Stimulated activated naive CD8-positive, alpha-beta T cell treated with anti-CD3 and anti-CD28 coated beads, Interleukin-15, Interleukin-2, amounts not matched to agents 100 U/mL and 50 U/mL, for 24 hours (primary cell): ENCODE measurements around the gene SYT2.
A peak's percentile ranks its signal among the peaks of the same experiment; 100 is the strongest.

Experiments
- ATAC-seq: fragments of 150-1000 bp; cut with Tn5 transposase; one replicate; pipeline ENCODE4 v1.10.0; 2021
- DNase-seq: peaks from one replicate; pipeline ENCODE4 v3.0.0; 2021

Gene SYT2

GRCh38 chr1:202673531-202673930 lies 36.7 kb downstream of the SYT2 start:
- DNase-seq: no peak

GRCh38 chr1:202671399-202671798 lies 38.9 kb downstream of the SYT2 start:
- DNase-seq: no peak
- no peak for ATAC-seq

More at GRCh38 chr1:202673531-202673930, 36.7 kb downstream of the SYT2 start:
- ATAC-seq: no peak

DNA sequence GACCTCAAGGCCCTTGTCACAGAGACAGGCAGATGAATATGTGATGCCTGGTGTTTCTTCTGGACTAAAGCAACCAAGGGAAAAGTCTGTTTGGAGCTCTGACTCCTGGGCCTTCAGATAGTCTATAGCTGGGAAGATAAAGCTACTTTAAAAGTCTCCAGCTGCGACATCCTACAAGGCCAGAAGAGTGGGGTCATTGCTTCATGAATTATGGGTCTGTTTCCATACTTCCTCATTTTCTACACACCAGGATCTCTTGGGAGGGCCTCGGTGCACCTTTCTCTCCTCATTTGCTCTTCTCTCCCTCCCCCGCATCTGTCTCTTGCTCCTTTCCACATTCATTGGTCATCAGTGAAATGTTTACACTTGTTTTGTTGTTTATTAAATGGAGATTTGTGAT lies 44.8 kb downstream of the SYT2 start:
- no peak for DNase-seq

DNA sequence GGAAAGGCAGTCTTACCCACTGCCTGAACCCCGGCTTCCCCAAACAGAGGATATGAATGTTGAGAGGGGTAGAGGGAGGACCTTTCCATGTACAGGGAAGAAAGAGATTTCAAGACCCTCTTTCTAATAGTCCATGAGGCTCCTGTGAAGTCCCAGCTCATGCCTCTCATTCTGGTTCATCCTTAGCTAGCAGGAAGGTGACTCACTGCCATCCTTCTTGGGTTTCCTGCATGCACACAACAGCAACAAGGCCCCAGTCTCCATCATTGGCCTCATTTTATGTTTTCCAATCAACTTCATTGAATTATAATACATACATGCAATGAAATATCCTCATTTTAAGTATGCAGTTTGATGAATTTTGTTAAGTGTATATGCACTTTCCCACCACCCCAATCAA lies 46.2 kb downstream of the SYT2 start:
- no peak for ATAC-seq

More for the DNA sequence above, 44.8 kb downstream of the SYT2 start:
- no peak for ATAC-seq

GRCh38 chr1:202663131-202663530 lies 47.1 kb downstream of the SYT2 start:
- no peak for DNase-seq
- ATAC-seq: no peak

More for the DNA sequence above, 46.2 kb downstream of the SYT2 start:
- DNase-seq: no peak

DNA sequence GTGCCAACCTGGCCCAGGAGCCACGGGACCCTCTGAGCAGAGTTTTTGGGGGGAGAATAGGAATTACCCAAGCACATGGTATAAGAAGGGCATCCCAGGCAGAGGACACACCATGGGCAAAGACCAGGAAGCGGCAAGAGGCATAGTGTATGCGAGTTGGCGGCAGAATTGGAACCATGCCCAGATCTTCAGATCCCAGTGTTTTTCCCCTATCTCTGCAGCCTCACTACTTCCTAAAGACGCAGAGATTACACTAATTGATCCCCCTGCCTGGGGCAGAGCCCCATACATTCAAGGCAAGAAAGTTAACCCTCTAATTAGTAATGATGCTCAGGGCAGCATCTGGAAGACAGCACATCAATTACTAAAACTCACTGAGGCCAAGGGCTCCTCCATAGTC lies 48.2 kb downstream of the SYT2 start:
- no peak for ATAC-seq

DNA sequence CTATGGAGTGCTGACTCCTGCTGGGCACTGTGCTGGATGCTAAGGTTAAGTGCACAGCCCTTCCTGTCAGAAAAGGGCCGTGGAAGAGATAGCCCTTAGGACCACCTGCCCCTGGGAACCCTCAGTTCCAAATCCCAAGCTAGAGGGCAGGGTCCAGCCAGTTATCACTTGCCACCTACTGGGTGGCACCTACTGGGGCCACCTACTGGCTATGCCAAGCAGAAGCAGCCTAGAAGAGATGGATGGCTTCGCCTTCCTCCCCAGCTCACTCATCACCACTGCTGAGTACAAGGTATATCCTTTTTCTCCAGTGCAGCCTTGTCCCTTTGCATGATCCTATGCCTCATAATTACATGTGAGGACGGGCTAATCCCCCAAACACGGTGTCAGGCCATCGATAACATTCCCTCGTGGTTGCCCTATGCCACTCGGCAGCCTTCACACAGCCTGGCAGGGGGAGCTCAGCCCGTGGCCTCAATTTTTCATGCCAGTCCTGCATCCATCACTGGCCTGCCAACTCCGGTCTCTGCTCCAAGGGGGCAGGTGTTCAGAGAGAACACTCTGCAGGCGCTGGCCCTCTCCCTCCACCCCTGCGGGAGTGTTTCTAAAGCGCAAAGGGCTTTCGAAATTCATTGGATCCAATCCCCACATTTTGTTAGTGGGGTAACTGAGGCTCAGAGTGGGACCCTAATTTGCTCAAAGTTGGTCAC lies 49.0 kb downstream of the SYT2 start:
- peak; percentile 12 for ATAC-seq
- DNase-seq: no peak

More for the DNA sequence above, 48.2 kb downstream of the SYT2 start:
- no peak for DNase-seq

GRCh38 chr1:202659974-202660373 lies 50.3 kb downstream of the SYT2 start:
- no peak for ATAC-seq
- no peak for DNase-seq

GRCh38 chr1:202659541-202659940 lies 50.7 kb downstream of the SYT2 start:
- DNase-seq: no peak
- no peak for ATAC-seq

DNA sequence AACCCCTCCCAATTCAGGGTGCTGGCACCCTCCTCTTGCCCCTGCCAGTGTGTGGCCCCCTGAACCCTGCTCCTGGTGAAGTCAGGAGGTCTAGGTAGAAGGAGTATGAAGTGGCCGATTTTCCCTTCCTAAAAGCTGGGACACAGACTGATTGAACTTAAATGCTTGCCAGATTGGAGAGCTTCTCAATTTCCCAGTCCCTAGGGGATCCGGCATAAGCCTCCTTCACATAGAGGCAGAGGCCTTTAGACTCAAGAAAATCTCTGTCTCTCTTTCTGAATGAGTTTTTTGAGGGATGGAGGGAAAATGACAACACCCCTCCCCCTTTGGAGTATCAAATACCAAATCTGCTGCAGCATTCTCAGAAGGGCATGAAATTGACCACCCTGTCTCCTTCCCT lies 51.5 kb downstream of the SYT2 start:
- ATAC-seq (no peak), DNase-seq (no peak)

DNA sequence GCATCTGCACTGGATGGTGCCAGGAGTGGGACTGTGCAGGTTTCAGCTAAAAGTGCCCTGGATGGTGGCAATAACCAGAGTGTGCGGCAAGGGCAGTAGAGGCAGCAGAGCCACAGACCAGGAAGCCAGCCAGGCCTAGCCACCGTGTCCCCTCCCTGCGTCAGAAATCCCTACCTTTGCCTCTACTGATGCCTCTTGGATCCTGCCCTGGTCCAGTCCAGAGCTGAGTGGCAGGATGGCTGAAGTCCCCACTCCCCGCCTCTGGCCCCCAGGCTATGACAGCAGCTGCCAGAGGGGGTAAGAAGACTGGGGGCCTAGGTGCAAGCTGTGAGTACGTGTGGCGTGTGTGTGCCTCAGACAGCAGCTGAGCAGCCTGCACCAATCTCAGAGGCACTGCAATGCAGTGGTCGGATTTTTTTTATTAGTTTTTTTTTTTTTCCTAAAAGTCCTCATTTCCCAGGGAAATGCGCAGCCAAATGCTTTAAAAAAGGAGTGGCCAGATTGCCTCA lies 51.9 kb downstream of the SYT2 start:
- DNase-seq (no peak), ATAC-seq (no peak)

GRCh38 chr1:202656951-202657646 lies 53.2 kb downstream of the SYT2 start:
- DNase-seq (no peak), ATAC-seq (no peak)

GRCh38 chr1:202656057-202656456 lies 54.2 kb downstream of the SYT2 start:
- DNase-seq (no peak), ATAC-seq (no peak)

DNA sequence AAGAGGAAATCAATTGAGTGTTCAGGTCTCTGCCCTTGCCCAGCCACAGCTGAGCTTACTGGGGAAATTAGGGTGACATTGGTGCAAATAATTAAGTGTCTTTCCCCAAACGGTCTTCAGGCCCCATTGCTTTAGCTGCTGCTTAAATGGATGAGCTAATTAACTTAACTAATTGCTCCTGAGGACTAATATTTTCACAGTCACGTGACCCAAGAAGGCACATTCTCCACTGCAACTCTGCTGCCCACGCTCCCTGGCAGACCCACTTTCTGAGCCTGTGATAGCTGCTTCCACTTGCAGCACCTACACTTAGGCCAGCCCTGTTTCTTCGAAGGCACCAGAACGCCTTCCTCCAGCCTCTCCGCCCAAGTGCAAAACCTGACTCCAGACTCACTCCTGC lies 56.2 kb downstream of the SYT2 start:
- ATAC-seq (no peak), DNase-seq (no peak)

GRCh38 chr1:202649553-202650392 lies 60.5 kb downstream of the SYT2 start:
- DNase-seq (no peak), ATAC-seq (no peak)

- DNase-seq (no peak), ATAC-seq (no peak)
Observed at GRCh38 chr1:202648605-202649226, 61.5 kb downstream of the SYT2 start.

- ATAC-seq (no peak), DNase-seq (no peak)
Observed at GRCh38 chr1:202645097-202645476, 65.2 kb downstream of the SYT2 start.

DNA sequence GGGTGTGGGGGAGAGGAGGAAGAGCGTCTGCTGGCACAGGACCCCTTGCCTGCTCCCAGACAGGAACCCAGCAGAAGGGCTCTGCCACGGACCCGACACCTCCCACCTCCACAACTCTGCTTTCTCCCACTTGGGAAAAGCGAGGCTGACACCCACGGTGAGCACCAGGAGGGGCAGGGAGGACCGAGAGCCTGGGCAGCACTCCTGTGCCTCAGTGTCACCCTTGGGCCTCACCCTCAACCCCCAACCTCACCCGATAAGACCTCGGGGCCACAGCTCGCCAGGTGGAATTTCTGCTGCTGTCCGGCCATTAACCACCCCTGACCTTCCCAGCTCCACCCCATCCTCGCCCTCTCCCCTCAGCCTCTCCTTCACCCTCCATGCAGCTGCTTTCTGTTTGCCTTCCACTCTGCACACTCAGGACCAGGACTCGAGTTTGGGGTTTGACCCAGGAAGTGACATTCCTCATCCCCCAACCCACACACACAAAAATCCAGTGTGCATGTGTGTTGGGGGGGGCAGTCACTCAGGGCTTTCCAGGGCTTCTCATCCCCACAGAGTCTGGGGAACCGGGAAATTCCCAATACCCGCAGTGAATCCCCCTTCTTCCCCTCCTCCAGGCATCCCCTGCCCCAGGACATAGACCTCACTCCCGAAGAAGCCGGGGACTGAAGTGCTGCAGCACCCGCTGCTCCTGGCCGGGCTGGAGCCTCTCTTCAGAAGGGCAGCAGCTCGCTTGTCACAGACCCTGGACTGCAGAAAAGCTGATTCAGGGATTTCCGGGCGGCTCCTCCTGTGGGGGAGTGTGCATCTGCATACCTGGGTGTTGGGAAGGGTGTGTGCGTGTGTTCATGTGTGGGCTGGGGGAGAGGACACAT lies 65.8 kb downstream of the SYT2 start:
- ATAC-seq (no peak), DNase-seq (no peak)

- peak; percentile 24 for DNase-seq
Observed at GRCh38 chr1:202643397-202644218, 66.6 kb downstream of the SYT2 start.

DNA sequence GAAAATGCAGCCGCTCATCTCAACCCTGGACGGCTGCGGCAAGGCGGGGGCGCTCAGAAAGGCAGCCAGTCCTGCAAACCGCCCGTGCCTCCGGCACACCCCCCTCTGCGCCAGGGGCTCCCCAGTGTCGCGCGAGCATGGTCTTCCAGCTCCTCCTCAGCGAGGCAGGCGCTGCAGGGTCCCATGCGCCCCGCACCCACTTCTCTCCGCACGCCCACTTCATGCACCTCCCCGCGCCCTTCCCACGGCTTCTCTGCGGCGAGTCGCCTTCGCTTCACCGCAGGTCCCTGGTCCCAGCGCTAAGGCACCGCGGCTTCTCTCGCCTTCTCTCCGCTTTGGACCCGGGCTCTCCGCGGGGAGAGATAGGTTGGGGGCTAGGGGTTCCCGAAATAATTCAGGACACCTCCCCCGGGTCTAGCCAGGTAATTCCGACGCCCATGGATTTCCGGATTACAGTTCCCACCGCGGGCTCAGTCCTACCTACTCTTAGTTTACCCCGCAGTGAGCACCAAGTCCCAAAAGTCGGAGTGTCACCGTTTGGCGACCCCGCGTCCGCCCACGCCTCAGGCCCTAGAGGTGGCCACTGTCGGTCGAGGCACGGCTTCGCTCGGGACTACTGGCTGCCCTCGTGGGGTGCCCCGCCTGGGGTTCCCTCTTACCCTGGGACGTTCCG lies 67.5 kb downstream of the SYT2 start:
- DNase-seq (no peak), ATAC-seq (peak; percentile 7)

More at GRCh38 chr1:202643397-202644218, 66.6 kb downstream of the SYT2 start:
- peak; percentile 42 for ATAC-seq
